ENCODE measurements around the gene MPL.

GRCh38 chr1:43372172-43372571 is 34.6 kb downstream of the MPL start:
- TF ChIP-seq CTCF (IDR thresholded peaks at IDR 0.05; ENCODE audit: low read depth, low read length, poor library complexity, severe bottlenecking) (no peak), EZH2phosphoT487 (IDR thresholded peaks at IDR 0.05; ENCODE audit: borderline replicate concordance, low read length) (no peak)

Measured in DOHH2 (cell line).